ENCODE data around the gene NR1H2.
"Not testable (repeated sequence)": the region's sequence is repeated elsewhere in the genome, so short reads cannot be mapped to it uniquely, and the experiment has no call there.

The NR1H2 gene

GRCh38 chr19:50379602-50380001 lies 3.3 kb downstream of the NR1H2 start:
- DNase-seq: no peak

GRCh38 chr19:50380137-50380536 lies 3.9 kb downstream of the NR1H2 start:
- DNase-seq: no peak

DNA sequence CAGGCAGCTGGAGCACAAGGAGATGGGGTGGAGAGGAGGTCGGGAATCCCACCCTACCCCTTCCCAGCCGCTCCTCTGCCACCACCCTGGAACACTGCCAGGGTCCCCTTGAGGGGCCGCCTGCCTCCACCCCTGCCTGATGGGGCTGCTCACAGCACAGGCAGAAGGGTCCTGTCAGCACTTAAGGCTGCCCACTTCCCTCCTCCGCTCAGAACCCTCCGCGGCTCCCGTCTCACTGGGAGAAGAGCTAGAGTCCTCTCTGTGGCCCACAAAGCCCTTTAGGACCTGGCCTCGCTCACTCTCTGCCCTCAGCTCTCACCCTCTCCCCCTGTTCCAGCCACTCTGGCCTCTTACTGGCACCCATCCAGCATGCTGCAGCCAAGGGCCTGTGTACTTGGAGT lies 4.5 kb downstream of the NR1H2 start:
- DNase-seq: no peak

GRCh38 chr19:50381881-50382729 lies 5.8 kb downstream of the NR1H2 start:
- no peak for DNase-seq

DNA sequence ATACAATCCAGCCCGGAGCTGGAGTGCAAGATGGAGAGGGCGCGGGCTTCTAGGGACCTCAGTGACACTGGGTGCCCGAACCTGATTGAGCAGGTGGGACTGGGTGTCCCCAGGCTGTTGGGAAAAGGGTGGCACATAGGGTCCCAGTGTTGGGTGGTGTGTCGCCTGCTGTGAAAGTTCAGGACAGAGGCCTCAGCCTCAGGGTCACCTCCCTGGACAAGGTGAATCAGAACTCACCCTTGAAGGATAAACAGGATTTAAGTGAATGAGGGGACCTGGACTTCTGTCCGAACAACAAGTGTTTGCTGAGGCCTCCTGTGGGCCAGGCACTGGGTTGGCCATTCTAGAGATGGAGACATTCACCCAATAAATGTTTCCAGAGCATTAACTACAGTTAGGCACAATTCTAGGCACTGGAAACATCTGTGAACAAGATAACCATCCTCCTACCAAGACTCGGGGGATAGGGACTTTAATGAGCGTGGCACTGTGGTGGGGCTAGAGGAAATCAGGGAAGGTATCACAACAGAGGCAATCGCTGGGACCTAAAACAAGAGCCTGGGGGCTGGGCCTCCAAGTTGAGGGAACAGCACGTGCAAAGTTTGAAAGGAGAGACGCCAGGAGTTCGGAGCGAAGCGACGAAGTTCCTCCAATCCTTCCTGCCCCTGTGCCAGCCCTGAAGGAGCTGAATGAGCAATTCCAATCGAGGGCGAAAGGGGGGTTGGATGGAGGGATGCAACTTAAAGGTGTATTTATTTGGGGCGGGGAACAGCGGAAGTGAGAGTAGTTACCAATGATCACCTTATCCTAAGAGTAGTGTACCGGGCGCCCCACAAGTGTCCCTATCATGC lies 7.0 kb downstream of the NR1H2 start:
- no peak for DNase-seq

DNA sequence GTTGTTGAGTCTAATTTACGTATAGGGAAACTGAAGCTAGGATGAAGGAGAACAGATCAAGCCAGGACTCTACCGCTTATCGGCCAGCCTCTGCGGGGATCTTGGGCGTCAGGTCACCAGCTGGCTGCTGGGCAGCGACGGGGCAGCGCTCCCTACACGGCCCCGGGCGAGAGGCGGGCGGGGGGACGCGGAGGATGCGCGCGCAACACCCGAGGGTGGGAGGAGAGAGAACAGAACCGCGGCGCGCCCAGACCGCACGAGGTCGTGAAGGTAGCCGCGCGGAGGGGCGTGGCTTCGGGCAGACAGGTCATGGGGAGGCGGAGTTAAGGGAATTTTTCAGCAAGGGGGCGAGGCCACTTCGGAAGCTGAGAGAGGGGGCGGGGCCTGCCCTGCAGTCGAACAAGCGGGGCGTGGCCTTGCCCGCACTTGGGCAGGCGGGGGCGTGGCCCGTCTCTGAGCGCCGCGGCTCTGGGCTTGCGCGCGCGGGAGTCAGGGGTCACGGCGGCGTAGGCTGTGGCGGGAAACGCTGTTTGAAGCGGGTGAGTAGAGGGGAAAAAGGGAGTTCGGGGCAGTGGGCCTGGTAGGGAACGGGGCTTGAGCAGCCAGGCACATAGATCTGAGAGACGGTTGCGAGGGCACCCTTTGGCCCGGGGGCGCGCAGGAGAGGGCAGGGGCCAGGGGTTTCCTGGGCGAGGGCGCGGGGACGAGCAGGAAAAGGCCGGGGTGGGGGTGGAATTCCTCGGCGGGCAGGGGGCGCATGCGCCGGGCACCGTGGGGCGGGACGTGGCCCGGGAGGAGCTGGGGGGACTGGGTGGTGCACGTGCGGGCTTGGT lies 7.8 kb downstream of the NR1H2 start, which contains the start of gene POLD1:
POLD1 (plus strand) TSS at position 496 of the 833 bp plus-strand sequence. CDS start 14,505 bp downstream, outside the sequence.
- peak; percentile 97 for DNase-seq

DNA sequence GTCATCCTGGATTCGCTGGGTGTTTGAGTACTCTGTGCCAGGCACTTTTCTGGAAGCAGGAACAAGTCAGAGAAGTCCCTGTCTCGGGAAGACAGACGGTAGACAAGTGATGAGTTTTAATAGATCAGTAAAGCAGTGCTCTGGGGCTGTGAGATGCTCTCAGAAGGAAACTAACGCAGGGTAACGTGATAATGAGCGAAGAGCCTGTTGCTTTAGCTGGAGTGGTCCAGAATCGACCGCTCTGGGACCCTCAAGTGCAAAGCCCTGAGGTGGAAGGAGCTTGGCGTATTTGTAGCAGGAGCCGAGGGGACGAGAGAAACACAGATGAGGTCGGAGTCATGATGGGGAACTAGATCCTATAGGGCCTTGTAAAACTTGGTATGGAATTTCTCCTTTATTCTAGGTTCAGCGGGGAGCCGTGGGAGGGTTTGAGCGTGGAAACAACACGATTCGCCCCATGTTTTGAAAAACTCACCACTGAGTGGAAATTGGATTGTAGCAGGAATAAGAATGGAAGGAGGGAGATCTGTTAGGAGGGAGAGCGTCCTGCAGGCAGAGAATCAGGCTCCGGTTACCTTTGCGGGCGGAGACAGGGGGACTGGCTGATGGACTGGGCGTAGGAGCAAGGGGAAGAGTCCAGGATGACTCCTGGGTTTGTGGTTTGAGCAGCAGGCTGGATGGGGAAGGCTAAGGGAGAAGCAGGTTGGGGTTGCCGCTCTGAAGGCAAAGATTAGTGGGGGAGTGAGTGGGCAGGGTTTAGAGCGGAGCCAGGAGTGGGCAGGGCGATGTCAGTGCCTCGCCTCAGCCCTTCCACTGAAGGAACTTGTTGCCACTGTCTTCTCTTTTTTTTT lies 8.7 kb downstream of the NR1H2 start:
- DNase-seq: peak; percentile 65

DNA sequence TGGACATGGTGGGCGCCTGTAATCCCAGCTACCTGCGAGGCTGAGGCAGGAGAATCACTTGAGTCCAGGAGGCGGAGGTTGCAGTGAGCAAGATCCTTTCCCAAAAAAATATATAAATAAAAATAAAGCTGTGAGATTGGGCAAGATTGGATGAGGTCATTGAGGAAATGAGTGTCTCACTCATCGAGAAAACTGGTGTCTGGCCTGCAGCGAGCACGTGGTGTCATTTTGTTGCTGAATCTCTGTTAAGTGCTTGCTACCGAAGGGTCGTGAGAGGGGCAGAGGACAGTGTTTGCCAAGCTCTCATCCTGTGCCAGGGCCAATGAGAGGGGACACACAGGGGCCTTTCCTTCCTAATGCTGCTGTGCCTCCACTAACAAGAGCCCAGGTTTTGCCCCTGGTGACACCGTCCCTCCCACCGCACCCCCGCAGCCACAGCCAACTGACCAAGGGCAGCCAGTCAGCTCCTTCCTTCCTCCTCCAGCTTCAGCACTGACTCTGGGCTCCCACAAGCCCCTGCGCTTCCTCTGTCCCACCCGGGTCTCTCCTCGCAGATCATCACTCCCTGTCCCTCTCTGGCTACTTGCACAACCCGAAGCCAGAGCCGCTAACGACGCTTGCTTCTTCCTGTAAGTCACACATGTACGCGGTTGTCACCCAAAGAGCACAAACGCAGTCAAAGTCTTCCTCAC lies 11.1 kb downstream of the NR1H2 start:
- no peak for DNase-seq

DNA sequence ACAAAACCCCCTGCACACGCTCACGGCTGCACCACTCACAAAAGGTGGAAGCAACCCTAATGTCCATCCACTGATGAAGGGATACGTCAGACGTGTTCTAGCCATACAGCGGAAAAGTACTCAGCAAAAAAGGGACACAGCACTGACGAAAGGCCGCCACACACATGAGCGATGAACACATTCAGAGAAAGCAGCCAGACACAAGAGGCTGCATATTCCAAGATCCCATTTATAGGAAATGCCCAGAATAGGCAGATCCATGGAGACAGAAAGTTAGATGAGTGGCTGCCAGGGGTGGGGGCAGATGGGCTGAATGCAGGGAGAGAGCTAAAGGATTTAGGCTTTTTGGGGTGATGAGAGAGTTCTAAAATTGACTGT lies 11.6 kb downstream of the NR1H2 start:
- no peak for DNase-seq

DNA sequence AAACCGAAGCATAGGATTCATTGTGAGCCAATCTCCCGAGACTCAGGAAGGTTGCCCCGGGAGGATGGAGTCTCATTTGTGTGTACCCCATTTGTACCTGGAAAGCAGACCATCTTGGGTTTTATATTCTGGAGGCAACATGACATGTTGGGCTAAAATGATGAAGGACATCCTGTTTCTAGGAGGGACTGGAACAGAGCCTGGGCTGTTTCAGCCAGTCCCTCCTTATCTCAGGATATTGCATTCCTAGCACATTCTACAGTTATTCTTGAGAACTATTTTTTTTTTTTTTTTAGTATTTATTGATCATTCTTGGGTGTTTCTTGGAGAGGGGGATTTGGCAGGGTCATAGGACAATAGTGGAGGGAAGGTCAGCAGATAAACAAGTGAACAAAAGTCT lies 14.0 kb downstream of the NR1H2 start:
- DNase-seq: not testable (repeated sequence)

GRCh38 chr19:50390952-50391351 lies 14.7 kb downstream of the NR1H2 start:
- DNase-seq: not testable (repeated sequence)

DNA sequence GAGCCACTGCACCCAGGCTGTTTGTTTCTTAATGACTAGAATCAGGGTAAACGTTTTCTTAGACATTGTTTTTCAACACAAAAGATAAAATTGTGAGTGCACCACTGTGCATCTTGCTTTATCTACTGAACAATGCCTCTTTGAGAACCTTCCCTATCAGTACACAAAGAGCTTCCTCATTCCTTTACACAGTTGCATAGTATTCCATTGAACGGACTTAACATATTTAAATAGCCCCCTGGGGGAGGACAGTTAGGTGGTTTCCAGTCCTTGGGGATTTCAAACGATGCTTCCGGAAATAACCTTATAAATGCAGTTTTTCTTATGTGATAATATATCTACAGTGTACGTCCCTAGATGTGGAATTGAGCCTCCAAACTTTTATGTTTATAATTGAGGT lies 16.5 kb downstream of the NR1H2 start:
- no peak for DNase-seq

DNA sequence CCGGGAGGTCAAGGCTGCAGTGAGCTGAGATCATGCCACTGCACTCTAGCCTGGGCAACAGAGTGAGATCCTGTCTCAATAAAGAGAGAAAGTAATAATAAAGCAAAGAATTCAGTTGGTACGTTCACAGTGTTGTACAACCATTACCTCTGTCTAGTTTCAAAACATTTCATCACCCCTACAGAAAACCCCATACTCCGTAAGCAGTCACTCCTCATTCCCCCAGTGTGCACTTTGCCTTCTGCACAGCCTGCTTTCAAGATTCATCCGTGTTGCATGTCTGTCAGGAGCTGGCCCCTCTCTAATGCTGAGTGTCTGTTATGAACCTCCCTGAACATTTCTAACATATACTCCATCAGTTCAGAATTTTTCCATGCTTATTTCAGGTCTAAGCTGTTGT lies 17.3 kb downstream of the NR1H2 start:
- DNase-seq: no peak

DNA sequence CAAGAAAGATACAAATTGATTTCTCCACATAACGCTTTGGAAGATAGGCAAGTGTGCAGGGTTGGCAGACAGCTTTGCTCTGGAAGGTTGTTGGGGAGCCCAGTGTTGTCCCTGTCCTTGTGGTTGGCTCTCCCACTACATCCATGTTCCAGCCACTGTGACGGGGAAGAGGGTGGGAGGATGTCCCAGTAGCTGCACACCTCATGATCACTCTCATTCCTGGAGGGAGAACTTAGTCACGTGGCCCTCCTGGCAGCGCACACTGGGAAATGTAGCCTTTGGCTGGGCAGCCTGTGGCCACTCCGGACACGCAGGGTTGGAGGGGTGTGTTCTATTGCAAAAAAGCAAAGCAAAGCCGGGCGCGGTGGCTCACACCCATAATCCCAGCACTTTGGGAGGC lies 17.8 kb downstream of the NR1H2 start:
- no peak for DNase-seq

- DNase-seq: no peak
Measured at GRCh38 chr19:50398675-50399367, 22.6 kb downstream of the NR1H2 start.

- no peak for DNase-seq
Measured at GRCh38 chr19:50399368-50399745, 23.1 kb downstream of the NR1H2 start.

GRCh38 chr19:50401605-50402450 lies 25.6 kb downstream of the NR1H2 start:
- no peak for DNase-seq

GRCh38 chr19:50402544-50403301 lies 26.5 kb downstream of the NR1H2 start:
- no peak for DNase-seq

All from DMS79 treated with DMSO at 0.1 percent for 48 hours (cell line).